Fibroblast of skin of right biceps (primary cell): Measurements from ENCODE around the gene OR13C2.
A peak's percentile ranks its signal among the peaks of the same experiment; 100 is the strongest.
"Not testable (repeated sequence)": the region's sequence is repeated elsewhere in the genome, so short reads cannot be mapped to it uniquely, and the experiment has no call there.

Experiments used
- DNase-seq: peaks from one replicate; pipeline ENCODE4 v3.0.0-alpha.2; 2013

Gene OR13C2, protein sequence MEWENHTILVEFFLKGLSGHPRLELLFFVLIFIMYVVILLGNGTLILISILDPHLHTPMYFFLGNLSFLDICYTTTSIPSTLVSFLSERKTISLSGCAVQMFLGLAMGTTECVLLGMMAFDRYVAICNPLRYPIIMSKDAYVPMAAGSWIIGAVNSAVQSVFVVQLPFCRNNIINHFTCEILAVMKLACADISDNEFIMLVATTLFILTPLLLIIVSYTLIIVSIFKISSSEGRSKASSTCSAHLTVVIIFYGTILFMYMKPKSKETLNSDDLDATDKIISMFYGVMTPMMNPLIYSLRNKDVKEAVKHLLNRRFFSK

DNA sequence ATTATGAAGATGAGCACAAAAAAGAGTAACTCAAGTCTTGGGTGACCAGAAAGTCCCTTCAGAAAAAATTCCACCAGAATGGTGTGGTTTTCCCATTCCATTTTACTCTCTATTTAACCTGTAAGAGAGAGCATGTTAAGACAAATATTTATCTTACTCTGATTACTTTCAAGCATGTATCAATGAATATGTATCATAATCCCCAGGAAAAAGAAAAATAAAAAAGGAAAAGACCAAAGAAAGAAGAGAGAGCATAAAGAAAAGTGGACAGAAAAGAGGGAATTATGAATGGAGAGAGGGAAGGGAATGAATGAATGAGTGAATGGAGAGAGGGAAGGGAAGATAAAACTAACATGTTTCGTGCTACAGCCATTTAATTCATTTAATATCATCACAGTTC, at the start of gene OR13C2:
OR13C2 (minus strand) TSS at position 101 of the 400 bp plus-strand sequence; CDS start at position 101, 0 bp downstream.
- not testable (repeated sequence) for DNase-seq

DNA sequence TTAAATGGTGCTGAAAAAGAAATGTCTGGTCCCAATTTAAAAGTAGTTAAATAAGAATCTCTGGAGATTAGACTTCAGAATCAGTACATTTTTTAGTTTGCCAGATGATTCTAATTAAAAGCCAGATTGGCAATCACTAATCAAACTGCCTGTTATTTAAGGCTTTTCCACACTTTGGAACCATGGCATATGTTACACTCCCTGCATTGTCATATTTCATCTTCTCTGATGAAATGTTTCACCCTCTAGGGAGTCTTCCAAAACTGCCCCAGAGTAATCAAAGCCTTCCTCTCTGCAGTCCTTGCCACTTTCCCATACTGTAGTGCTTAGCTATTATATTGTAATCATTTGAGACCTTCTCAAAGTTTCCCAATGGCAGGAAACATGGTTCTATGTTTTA, 30.0 kb upstream of the OR13C2 start:
- peak; percentile 45 for DNase-seq

DNA sequence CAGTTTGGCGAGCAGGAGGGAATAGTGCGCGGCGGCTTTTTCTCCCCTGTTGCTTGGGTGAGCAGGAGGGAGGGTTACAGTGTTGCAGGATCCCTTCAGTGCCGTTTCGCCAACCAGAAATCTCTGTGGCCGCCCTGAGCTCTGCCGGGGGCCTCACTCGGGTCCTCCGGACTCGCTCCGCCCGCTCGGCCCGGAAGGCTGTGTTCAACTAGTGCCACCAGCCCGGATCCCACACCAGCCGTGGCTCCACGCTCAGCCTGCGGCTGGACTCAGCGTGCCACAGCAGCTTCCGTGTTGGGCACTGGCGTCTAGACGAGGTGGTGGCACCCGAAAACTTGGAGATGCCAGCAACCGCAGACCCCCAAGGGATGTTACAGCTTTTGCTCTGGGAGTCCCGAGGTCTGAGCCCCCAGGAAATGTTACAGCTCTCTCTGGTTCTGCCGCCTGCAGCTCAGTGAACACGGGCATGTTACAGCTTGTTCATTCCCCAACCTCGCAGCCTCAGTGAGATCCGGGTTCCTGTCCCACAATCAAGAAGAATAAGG, 28.6 kb upstream of the OR13C2 start:
- DNase-seq = no peak

DNA sequence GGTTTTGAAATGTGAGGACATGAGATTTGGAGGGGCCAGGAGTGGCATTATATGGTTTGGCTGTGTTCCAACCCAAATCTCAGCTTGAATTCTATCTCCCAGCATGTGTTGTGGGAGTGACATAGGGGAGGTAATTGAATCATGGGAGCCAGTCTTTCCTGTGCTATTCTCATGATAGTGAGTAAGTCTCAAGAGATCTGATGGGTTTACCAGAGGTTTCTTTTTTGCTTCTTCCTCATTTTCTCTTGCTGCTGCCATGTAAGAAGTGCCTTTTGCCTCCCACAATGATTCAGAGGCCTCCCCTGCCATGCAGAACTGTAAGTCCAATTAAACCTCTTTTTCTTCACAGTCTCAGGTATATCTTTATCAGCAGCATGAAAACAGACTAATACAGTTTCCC, 20.5 kb upstream of the OR13C2 start:
- DNase-seq = not testable (repeated sequence)

DNA sequence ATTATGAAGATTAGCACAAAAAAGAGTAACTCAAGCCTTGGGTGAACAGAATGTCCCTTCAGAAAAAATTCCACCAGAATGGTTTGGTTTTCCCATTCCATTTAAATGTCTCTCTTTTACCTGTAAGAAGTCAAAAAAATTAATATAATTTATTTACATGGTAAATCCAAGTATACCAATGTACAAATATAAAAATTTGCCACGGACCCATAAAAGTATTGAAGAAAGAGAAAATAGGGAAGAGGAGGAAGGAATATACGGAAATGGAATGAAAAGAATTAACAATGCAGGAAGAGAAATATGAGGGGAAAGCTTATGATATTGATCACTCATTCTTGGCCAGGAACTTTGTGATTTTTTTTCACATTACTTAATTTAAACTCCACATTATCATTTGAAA, 12.7 kb upstream of the OR13C2 start, which contains the start of gene OR13C9:
OR13C9 (minus strand) TSS at position 101 of the 400 bp plus-strand sequence; CDS start at position 101, 0 bp downstream.
- no peak for DNase-seq

DNA sequence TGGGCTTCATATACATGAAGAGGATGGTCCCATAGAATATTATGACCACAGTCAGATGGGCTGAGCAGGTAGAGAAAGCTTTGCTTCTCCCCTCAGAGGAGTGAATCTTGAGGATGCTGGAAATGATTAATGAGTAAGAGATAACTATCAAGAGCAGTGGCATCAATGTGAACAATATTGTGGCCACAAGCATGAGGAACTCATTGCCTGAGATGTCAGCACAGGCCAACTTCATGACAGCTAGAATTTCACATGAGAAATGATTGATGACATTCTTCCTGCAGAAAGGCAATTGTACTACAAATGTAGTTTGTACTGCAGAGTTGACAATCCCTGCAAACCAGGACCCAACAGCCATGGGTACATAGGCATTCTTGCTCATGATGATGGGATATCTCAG, 12.0 kb upstream of the OR13C2 start:
- DNase-seq = peak; percentile 58

DNA sequence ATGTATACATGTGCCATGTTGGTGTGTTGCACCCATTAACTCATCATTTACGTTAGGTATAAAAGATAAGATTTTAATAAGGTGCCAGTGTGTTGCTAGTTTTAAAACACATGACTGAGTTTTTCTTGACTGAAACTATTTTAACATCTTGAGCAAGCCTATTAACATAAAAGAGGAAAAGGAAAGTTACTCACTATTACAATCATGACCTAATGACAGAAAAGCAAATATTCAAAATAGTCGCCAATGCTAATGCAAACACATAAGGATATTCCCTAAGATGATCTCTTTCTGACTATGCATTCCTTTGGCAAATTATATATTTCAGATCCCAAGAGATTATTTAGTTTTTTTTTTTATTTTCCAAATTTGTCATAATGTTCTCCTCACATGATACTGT, 5.8 kb upstream of the OR13C2 start:
- DNase-seq = no peak

DNA sequence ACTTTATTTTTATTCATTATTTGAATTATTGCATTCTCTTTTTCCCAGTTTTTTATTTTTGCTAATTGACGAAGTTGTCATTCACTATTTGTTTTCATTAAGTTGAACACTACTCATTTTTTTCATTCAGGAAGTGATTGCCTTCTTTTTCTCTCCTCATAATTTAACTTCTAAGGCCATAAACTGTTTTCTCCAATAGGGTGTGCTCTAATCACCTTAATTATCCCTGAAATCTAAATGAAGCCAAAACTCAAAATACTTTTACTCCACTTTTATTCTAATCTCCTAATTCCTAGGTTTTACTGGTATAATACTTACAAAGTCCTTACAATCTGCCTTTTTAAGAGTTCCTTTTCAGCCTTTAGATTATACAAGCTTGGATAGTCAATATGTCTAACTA, 2.9 kb upstream of the OR13C2 start:
- DNase-seq = no peak

DNA sequence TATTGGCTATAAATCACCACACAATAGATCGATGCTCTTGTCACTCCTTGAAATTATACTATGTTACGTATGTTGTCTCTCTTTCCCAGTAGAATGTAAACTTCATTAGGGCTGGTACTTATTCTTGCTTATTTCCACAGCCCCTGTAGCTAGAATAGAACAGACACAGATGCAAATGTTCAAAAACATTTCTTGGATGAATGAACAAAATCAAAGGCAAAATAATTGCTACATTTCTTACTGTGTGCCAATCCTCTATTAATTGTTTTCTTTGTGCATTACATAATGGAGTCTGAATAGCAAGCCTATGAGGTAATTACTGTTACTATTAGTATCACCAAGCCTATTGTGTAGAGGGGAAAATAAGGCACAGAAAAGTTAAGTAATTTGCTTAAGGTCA, 725 bp upstream of the OR13C2 start:
- no peak for DNase-seq

DNA sequence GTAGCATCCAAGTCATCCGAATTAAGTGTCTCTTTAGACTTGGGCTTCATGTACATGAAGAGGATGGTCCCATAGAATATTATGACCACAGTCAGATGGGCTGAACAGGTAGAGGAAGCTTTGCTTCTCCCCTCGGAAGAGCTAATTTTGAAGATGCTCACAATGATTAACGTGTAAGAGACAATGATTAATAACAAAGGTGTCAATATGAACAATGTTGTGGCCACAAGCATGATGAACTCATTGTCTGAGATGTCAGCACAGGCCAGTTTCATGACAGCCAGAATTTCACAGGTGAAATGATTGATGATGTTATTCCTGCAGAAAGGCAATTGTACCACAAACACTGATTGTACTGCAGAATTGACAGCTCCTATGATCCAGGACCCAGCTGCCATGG, 626 bp downstream of the OR13C2 start:
- DNase-seq = no peak

DNA sequence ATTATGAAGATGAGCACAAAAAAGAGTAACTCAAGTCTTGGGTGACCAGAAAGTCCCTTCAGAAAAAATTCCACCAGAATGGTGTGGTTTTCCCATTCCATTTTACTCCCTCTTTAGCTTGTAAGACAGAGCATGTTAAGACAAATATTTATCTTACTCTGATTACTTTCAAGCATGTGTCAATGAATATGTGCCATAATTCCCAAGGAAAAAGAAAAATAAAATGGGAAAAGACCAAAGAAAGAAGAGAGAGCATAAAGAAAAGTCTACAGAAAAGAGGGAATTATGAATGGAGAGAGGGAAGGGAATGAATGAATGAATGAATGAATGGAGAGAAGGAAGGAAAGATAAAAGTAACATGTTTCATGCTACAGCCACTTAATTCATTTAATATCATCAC, 6.1 kb downstream of the OR13C2 start, which contains the start of gene OR13C5:
OR13C5 (minus strand) TSS at position 101 of the 400 bp plus-strand sequence; CDS start at position 101, 0 bp downstream.
- not testable (repeated sequence) for DNase-seq

DNA sequence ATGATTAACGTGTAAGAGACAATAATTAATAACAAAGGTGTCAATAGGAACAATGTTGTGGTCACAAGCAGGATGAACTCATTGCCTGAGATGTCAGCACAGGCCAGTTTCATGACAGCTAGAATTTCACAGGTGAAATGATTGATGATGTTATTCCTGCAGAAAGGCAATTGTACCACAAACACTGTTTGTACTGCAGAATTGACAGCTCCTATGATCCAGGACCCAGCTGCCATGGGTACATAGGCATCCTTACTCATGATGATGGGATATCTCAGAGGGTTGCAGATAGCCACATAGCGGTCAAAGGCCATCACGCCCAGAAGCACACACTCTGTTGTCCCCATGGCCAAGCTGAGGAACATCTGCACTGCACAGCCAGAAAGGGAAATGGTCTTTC, 6.7 kb downstream of the OR13C2 start:
- DNase-seq = not testable (repeated sequence)

DNA sequence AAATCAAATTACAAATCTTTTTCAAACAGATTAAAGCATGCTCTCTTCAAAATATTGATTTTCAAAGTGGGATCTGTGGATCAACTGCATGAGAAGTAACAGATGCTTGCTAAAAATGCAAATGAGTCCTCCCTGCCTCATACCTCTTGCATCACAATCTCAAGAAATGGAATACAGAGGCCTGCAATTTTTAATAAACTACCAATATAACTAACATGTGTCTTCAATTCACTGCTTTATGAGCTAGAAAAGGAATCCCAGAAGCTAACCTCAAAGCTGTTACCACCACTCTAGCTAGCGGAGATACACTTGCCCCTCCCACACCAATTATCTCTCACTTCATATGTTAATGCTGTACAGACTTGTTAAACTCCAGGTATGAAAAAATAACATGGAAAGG, 15.8 kb downstream of the OR13C2 start:
- peak; percentile 5 for DNase-seq

DNA sequence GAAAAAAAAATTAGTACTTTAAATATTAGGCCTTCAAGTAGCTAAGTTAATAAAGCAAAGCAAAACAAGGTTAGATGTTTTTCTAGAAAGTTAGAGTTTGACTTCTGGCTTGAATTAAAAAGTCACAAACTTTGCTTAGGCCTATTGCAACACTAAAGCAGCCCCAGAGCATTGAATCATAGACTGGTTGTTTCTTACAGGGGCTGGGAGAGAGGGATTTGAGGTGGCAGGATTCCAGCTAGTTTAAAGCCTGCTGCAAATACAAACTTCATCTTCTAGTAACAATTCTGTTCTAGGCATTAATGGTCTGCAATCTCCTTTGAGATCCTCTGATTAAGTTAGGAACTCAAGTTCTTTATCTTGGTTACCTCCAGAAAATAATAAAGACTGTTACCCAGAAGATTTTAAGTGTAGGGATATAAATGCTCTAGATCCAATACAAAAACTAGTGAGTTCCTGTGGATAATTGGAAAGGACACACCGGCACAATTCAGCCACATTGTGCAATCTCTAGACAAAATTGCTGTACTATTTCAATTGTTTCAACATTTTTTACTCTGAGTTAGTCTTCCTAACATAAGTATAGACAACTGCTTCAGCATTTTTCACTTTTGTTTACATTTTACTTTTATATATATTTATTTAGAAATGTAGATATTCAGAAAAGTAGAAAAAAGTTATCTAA, 18.8 kb downstream of the OR13C2 start:
- DNase-seq = peak; percentile 91

DNA sequence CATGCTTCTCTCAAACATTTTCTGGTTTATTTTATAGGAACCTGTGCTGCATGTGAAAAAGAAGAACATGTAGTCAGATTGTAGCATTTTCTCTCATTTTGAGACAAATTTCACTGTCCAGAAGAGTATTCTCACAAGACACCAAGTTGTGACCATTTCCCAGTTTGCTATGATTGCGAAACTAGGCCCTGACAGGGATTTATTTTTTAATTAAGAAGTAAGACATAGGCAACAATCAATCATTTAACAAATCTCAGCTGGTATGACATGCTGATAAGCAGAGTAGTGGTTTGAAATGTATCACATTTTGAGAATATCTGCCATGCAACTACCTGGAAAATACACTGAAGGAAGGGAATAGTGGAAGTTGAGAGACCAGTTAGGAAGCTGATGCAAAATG, 24.9 kb downstream of the OR13C2 start:
- DNase-seq = no peak

DNA sequence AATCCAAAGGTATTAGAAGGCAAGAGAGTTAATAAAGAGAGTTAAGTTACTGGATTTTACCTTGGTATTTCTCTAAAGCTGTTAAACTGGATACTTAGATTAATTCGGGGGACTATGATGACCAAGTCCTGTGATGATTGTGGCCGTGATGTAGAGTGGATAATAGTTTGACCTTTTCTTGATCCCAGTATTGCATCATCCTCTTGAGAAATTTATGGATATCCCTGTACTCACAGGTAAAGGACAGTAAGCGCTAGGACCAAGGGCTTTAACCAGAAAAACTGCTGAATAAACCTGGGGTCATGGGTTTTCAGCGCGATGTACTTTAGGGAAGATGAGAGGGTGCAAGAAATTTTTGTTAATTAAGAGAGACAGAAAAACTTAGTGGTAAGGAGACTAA, 28.2 kb downstream of the OR13C2 start:
- DNase-seq = no peak

DNA sequence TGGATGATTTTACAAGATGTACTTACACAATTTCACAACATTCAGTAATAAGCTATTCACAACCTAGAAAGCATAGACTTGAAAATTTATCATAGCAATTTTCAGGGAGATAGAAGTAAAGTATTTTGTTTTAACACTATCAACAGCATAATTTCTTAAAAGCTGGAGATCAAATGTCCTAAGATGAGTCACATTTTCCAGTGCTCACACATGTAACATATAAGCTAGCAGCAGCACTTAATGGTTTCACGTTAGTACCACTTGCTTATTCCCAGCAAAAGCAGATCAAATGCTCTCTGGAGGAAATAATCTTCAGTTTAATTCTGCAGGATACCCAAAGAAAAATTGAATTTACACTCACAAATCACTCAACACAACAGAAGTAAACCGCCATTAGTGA, 30.0 kb downstream of the OR13C2 start:
- DNase-seq = peak; percentile 40

DNA sequence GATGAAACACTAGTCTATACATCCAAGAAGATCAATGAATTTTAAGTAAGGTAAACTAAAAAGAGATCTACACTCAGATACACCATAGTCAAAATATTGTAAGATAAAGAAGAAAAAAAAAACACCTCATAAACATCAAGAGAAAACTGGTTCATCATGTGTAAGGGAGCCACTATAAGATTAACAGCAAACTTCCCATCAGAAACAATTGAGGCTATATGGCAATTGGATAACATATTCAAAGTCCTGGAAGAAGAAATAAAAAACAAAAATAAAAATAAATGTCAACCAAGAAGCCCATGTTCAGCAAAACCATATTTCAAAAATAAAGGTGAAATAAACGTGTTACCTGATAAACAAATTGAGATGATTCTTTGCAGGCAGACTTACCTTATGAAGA, 32.8 kb downstream of the OR13C2 start:
- DNase-seq = no peak

DNA sequence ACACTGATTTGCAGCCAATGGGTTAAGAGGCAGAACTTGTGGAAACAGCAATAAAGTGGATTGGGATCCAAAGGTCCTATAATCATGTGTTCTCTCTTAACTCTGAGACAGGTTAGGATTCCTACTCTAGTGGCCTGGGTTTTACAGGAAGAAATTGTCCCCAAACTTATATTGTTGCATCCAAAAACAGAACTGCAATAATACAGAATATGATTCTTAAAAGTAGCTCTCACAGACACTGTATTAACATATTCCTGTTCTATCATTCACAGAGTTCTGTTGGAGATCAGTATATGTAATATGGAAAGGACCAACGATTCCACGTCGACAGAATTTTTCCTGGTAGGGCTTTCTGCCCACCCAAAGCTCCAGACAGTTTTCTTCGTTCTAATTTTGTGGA, 36.6 kb downstream of the OR13C2 start, which contains the start of gene OR13C8:
OR13C8 (plus strand) TSS at position 301 of the 400 bp plus-strand sequence; CDS start at position 301, 0 bp downstream.
- no peak for DNase-seq

DNA sequence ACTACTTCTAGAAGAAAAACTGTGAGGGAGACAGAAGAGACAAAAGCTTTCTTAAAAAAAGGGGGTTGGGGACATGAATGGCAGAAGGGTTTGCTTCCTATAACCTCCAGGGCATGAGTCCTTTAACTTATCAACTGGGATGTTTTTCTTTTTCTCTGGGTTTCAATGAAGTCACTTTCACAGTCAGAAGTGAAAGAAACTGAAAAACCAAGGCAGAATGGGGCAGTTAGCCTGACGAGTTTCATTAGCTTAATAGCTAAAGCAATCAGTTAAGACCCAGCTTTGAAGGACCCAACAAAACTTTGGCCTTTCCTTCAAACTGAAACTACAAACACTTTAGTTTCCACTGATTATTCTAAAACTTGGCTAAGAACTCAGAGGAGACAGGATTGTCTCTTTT, 41.1 kb downstream of the OR13C2 start:
- DNase-seq = no peak

DNA sequence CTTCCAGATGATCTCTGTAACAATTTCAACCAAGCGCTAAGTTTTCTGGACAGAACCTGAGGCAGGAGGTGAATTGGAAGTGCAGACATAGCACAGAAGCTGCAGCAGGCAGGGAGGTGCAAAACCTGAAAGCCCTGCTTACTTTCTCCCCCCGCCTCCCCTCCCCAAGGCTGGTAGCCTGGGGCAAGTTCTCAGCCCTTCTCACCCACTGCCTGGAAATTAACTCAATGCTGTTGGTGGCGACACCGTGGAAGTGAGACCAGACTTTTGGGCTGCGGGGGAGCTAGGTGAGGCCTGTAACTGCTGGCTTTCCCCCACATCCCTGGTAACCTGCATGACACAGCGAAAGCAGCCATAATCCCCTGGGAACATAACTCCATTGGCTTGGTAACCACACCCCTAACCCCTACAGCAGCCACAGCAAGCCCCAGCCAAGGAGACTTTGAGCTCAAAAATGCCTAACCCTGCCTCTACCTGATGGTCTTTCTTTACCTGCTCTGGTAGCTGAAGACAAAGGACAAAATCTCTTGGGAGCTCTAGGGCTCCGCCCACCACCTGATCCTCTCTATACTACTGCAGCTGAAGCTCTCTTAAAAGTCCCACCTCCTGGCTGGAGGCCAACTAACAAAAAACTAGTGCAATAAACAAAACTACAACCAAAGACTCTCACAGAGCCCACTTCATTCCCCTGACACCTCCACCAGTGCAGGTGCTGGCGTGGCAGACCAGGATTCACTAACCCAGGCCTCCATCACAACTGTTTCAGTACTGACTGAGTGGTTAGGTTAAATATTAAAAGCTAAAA, 48.4 kb downstream of the OR13C2 start:
- no peak for DNase-seq

DNA sequence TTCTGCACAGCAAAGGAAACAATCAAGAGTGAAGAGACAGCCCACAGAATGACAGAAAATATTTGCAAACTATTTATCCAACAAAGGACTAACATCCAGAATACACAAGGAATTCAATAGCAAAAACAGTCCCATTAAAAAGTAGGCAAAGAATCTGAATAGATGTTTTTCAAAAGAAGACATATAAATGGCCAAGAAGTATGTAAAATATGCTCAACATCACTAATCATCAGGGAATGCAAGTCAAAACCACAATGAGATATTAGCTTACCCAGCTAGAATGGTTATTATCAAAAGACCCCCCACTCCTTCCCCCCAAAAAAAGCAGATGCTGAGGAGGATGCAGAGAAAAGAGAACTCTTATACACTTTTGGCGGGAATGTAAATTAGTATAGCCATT, 49.9 kb downstream of the OR13C2 start:
- peak; percentile 68 for DNase-seq
